ENCODE data around the gene LYST.

DNA sequence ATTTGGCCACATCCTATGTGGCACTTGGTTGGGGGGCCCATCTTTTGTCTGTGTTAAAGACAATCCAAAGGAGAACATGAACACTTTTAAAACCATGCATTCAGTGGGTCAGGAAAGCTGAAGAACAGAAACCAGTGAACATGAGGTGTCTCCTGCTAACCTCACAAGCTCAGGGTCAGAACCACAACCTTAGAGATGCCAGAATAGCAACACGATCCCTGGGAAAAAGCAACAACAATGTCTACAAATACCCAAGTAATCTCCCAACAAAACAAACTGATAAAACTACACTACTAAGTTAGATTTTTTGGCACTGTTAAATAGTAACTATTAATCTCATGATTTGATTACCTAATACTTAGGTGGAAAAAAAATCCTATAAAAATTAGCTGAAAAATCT, 183.1 kb downstream of the LYST start:
- TF ChIP-seq POLR2AphosphoS5 (IDR thresholded peaks at IDR 0.05; ENCODE audit: low read depth, low read length) (no peak), HDAC2 (IDR thresholded peaks at IDR 0.05; ENCODE audit: borderline replicate concordance in 1 of 2, low read depth in 2 of 2, low read length in 2 of 2) (no peak), KDM4A (IDR thresholded peaks at IDR 0.05; ENCODE audit: low read depth, low read length, severe bottlenecking) (no peak), POLR2A (IDR thresholded peaks at IDR 0.05; ENCODE audit: control extremely low read depth in 1 of 2, low read depth in 2 of 2, low read length in 2 of 2) (no peak), EZH2 (IDR thresholded peaks at IDR 0.05; ENCODE audit: low read depth, low read length, severe bottlenecking) (no peak), MAFK (IDR thresholded peaks at IDR 0.05; ENCODE audit: low read depth, low read length) (no peak)
- TF ChIP-seq, protein P1, sequence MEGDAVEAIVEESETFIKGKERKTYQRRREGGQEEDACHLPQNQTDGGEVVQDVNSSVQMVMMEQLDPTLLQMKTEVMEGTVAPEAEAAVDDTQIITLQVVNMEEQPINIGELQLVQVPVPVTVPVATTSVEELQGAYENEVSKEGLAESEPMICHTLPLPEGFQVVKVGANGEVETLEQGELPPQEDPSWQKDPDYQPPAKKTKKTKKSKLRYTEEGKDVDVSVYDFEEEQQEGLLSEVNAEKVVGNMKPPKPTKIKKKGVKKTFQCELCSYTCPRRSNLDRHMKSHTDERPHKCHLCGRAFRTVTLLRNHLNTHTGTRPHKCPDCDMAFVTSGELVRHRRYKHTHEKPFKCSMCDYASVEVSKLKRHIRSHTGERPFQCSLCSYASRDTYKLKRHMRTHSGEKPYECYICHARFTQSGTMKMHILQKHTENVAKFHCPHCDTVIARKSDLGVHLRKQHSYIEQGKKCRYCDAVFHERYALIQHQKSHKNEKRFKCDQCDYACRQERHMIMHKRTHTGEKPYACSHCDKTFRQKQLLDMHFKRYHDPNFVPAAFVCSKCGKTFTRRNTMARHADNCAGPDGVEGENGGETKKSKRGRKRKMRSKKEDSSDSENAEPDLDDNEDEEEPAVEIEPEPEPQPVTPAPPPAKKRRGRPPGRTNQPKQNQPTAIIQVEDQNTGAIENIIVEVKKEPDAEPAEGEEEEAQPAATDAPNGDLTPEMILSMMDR (IDR thresholded peaks at IDR 0.05; ENCODE audit: control extremely low read depth in 1 of 3, insufficient read depth in 1 of 3, low read depth in 1 of 3, low read length in 3 of 3): no peak

Data from H1 (cell line).